Measurements from ENCODE around the gene CTSE. TPM values are rescaled to one million over a fixed set of nuclear protein-coding genes. Genes with fewer than 3 reads are reported as not detected.

Gene CTSE
- total RNA-seq, 4 donors from 2014 or later: not detected

- H3K36me3 ChIP-seq: peaks cover 0 to 6% (median 0%) of the 10 kb centered on the region in 3 donors
- peaks cover 0 to 16% (median 0%) of the 10 kb centered on the region in 4 donors for H3K4me1 ChIP-seq
- H3K9me3 ChIP-seq: no peaks in the 10 kb centered on the region
- H3K4me3 ChIP-seq: no peak overlapping the region
- no peak for TF ChIP-seq POLR2A (IDR thresholded peaks at IDR 0.05)
- TF ChIP-seq, protein P1, sequence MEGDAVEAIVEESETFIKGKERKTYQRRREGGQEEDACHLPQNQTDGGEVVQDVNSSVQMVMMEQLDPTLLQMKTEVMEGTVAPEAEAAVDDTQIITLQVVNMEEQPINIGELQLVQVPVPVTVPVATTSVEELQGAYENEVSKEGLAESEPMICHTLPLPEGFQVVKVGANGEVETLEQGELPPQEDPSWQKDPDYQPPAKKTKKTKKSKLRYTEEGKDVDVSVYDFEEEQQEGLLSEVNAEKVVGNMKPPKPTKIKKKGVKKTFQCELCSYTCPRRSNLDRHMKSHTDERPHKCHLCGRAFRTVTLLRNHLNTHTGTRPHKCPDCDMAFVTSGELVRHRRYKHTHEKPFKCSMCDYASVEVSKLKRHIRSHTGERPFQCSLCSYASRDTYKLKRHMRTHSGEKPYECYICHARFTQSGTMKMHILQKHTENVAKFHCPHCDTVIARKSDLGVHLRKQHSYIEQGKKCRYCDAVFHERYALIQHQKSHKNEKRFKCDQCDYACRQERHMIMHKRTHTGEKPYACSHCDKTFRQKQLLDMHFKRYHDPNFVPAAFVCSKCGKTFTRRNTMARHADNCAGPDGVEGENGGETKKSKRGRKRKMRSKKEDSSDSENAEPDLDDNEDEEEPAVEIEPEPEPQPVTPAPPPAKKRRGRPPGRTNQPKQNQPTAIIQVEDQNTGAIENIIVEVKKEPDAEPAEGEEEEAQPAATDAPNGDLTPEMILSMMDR (IDR thresholded peaks at IDR 0.05): no peak
- 79 to 80% methylated on average over 9 of the region's 9 CpGs for WGBS, 2 donors
- no peaks in the 10 kb centered on the region for H3K27me3 ChIP-seq
- DNase-seq (ENCODE audit: low spot score in 2 of 2): no peak
- H3K27ac ChIP-seq: no peak overlapping the region
Measured at GRCh38 chr1:205985330-205986005, 38.2 kb downstream of the CTSE start.

- TF ChIP-seq EP300 (IDR thresholded peaks at IDR 0.05) (no peak), POLR2A (IDR thresholded peaks at IDR 0.05) (no peak)
- TF ChIP-seq, protein P1 (IDR thresholded peaks at IDR 0.05): peak; percentile 60 to 78 (median 66)
- 43 to 47% methylated on average over 14 of the region's 14 CpGs for WGBS, 2 donors
- H3K27me3 ChIP-seq: no peaks in the 10 kb centered on the region
- no peak overlapping the region for H3K4me3 ChIP-seq
- H3K4me1 ChIP-seq: peaks cover 0 to 16% (median 0%) of the 10 kb centered on the region in 4 donors
- no peak overlapping the region for H3K27ac ChIP-seq
- peak; percentile 43 to 56 for DNase-seq (ENCODE audit: low spot score in 2 of 2)
- H3K36me3 ChIP-seq: no peaks in the 10 kb centered on the region
- H3K9me3 ChIP-seq: no peaks in the 10 kb centered on the region
Measured at GRCh38 chr1:205983925-205984725, 39.6 kb downstream of the CTSE start.

DNA sequence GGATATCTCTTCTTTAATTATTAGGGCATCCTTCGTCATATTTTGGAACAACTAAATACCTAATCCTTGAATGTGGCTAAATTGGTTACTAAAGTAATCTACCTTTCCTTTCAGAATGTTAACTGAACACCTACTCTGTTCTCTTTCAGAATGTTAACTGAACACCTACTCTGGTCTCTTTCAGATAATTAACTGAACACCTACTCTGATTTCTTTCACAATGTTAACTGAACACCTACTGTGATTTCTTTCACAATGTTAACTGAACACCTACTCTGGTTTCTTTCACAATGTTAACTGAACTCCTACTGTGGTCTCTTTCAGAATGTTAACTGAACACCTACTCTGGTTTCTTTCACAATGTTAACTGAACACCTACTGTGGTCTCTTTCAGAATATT, 42.4 kb downstream of the CTSE start:
- Histone ChIP-seq H3K27ac (no peak overlapping the region), H3K36me3 (no peaks in the 10 kb centered on the region), H3K4me3 (no peak overlapping the region), H3K4me1 (peaks cover 0 to 16% (median 0%) of the 10 kb centered on the region in 4 donors), H3K9me3 (no peaks in the 10 kb centered on the region), H3K27me3 (no peaks in the 10 kb centered on the region)
- DNase-seq (ENCODE audit: low spot score in 2 of 2): no peak
- TF ChIP-seq POLR2A (IDR thresholded peaks at IDR 0.05) (no peak), EP300 (IDR thresholded peaks at IDR 0.05) (no peak)
- TF ChIP-seq, protein P1 (IDR thresholded peaks at IDR 0.05): no peak
- WGBS, 2 donors: 97% methylated on average over 1 of the region's 1 CpG

- WGBS, 2 donors: 29 to 33% methylated on average over 3 of the region's 3 CpGs
- no peak overlapping the region for H3K4me3 ChIP-seq
- no peak for DNase-seq (ENCODE audit: low spot score in 2 of 2)
- no peaks in the 10 kb centered on the region for H3K36me3 ChIP-seq
- no peaks in the 10 kb centered on the region for H3K27me3 ChIP-seq
- H3K4me1 ChIP-seq: peaks cover 0 to 15% (median 0%) of the 10 kb centered on the region in 4 donors
- TF ChIP-seq POLR2A (IDR thresholded peaks at IDR 0.05) (no peak), EP300 (IDR thresholded peaks at IDR 0.05) (no peak)
- TF ChIP-seq, protein P1 (IDR thresholded peaks at IDR 0.05): no peak
- no peak overlapping the region for H3K27ac ChIP-seq
- no peaks in the 10 kb centered on the region for H3K9me3 ChIP-seq
Measured at GRCh38 chr1:205980237-205980870, 43.3 kb downstream of the CTSE start.

All from tibial nerve (tissue), 4 donors.